ENCODE results near the gene PREX1. TPM values are rescaled to one million over a fixed set of nuclear protein-coding genes. Genes with fewer than 3 reads are reported as not detected.
A peak's percentile ranks its signal among the peaks of the same experiment; 100 is the strongest.

PREX1 gene
- total RNA-seq, 2 donors from 2014 or later, result 96.1 to 111 TPM

GRCh38 chr20:48642105-48642880 lies 185.5 kb downstream of the PREX1 start:
- Mint-ChIP-seq H3K4me1 (peaks cover 9% of the 10 kb centered on the region), H3K27me3 (no peaks in the 10 kb centered on the region), H3K36me3 (ENCODE audit: low read depth) (peaks cover 96% of the 10 kb centered on the region), H3K4me3 (no peak overlapping the region), H3K9me3 (no peaks in the 10 kb centered on the region), H3K27ac (no peak overlapping the region)
- ATAC-seq (replicated peaks), result no peak

- no peak overlapping the region for H3K4me3 Mint-ChIP-seq
- H3K27ac Mint-ChIP-seq, result peak overlapping the region; percentile 83
- no peak for ATAC-seq (replicated peaks)
- peaks cover 7% of the 10 kb centered on the region for H3K4me1 Mint-ChIP-seq
- H3K9me3 Mint-ChIP-seq, result no peaks in the 10 kb centered on the region
- H3K36me3 Mint-ChIP-seq (ENCODE audit: low read depth), result peaks cover 92% of the 10 kb centered on the region
- H3K27me3 Mint-ChIP-seq, result no peaks in the 10 kb centered on the region
These were observed 186.9 kb downstream of the PREX1 start for GRCh38 chr20:48640871-48641270.

- ATAC-seq (replicated peaks), result no peak
- Mint-ChIP-seq H3K27me3 (no peaks in the 10 kb centered on the region), H3K4me1 (peaks cover 9% of the 10 kb centered on the region), H3K4me3 (no peak overlapping the region), H3K9me3 (no peaks in the 10 kb centered on the region), H3K27ac (peak overlapping the region; percentile 83), H3K36me3 (ENCODE audit: low read depth) (peaks cover 92% of the 10 kb centered on the region)
These were observed 187.9 kb downstream of the PREX1 start for GRCh38 chr20:48639899-48640298.

- Mint-ChIP-seq H3K9me3 (no peaks in the 10 kb centered on the region), H3K4me1 (peaks cover 14% of the 10 kb centered on the region), H3K27me3 (no peaks in the 10 kb centered on the region), H3K36me3 (ENCODE audit: low read depth) (peaks cover 92% of the 10 kb centered on the region), H3K27ac (peak overlapping the region; percentile 83), H3K4me3 (no peak overlapping the region)
- ATAC-seq (replicated peaks), result peak; percentile 88
These were observed 189.3 kb downstream of the PREX1 start for GRCh38 chr20:48638546-48638945.

- H3K27ac Mint-ChIP-seq, result peak overlapping the region; percentile 83
- peaks cover 14% of the 10 kb centered on the region for H3K4me1 Mint-ChIP-seq
- H3K36me3 Mint-ChIP-seq (ENCODE audit: low read depth), result peaks cover 93% of the 10 kb centered on the region
- no peak for ATAC-seq (replicated peaks)
- H3K27me3 Mint-ChIP-seq, result no peaks in the 10 kb centered on the region
- no peak overlapping the region for H3K4me3 Mint-ChIP-seq
- no peaks in the 10 kb centered on the region for H3K9me3 Mint-ChIP-seq
These were observed 190.3 kb downstream of the PREX1 start for GRCh38 chr20:48637461-48637860.

- no peaks in the 10 kb centered on the region for H3K27me3 Mint-ChIP-seq
- H3K27ac Mint-ChIP-seq, result no peak overlapping the region
- ATAC-seq (replicated peaks), result no peak
- H3K36me3 Mint-ChIP-seq (ENCODE audit: low read depth), result peaks cover 92% of the 10 kb centered on the region
- H3K4me3 Mint-ChIP-seq, result no peak overlapping the region
- no peaks in the 10 kb centered on the region for H3K9me3 Mint-ChIP-seq
- peaks cover 14% of the 10 kb centered on the region for H3K4me1 Mint-ChIP-seq
These were observed 191.5 kb downstream of the PREX1 start for GRCh38 chr20:48636301-48636700.

- H3K27me3 Mint-ChIP-seq, result no peaks in the 10 kb centered on the region
- H3K4me3 Mint-ChIP-seq, result no peak overlapping the region
- H3K4me1 Mint-ChIP-seq, result peaks cover 14% of the 10 kb centered on the region
- H3K36me3 Mint-ChIP-seq (ENCODE audit: low read depth), result peaks cover 92% of the 10 kb centered on the region
- no peaks in the 10 kb centered on the region for H3K9me3 Mint-ChIP-seq
- ATAC-seq (replicated peaks), result peak; percentile 47
- peak overlapping the region; percentile 85 for H3K27ac Mint-ChIP-seq
These were observed 192.0 kb downstream of the PREX1 start for GRCh38 chr20:48635791-48636267.

- H3K9me3 Mint-ChIP-seq, result no peaks in the 10 kb centered on the region
- H3K36me3 Mint-ChIP-seq (ENCODE audit: low read depth), result peaks cover 91% of the 10 kb centered on the region
- H3K27ac Mint-ChIP-seq, result peak overlapping the region; percentile 85
- peaks cover 14% of the 10 kb centered on the region for H3K4me1 Mint-ChIP-seq
- no peak overlapping the region for H3K4me3 Mint-ChIP-seq
- no peak for ATAC-seq (replicated peaks)
- H3K27me3 Mint-ChIP-seq, result no peaks in the 10 kb centered on the region
These were observed 192.4 kb downstream of the PREX1 start for GRCh38 chr20:48635361-48635760.

- ATAC-seq (replicated peaks), result no peak
- peak overlapping the region; percentile 85 for H3K27ac Mint-ChIP-seq
- peaks cover 91% of the 10 kb centered on the region for H3K36me3 Mint-ChIP-seq (ENCODE audit: low read depth)
These were observed 193.2 kb downstream of the PREX1 start for GRCh38 chr20:48634641-48635040.

GRCh38 chr20:48633620-48634257 lies 194.1 kb downstream of the PREX1 start:
- H3K36me3 Mint-ChIP-seq (ENCODE audit: low read depth), result peaks cover 91% of the 10 kb centered on the region
- ATAC-seq (replicated peaks), result no peak
- H3K4me1 Mint-ChIP-seq, result peaks cover 14% of the 10 kb centered on the region
- no peaks in the 10 kb centered on the region for H3K27me3 Mint-ChIP-seq
- peak overlapping the region; percentile 82 for H3K27ac Mint-ChIP-seq
- H3K9me3 Mint-ChIP-seq, result no peaks in the 10 kb centered on the region
- no peak overlapping the region for H3K4me3 Mint-ChIP-seq

More at GRCh38 chr20:48634641-48635040, 193.2 kb downstream of the PREX1 start:
- H3K4me3 Mint-ChIP-seq, result no peak overlapping the region
- H3K27me3 Mint-ChIP-seq, result no peaks in the 10 kb centered on the region
- H3K4me1 Mint-ChIP-seq, result peaks cover 14% of the 10 kb centered on the region
- no peaks in the 10 kb centered on the region for H3K9me3 Mint-ChIP-seq

GRCh38 chr20:48632825-48633619 lies 194.8 kb downstream of the PREX1 start:
- H3K4me3 Mint-ChIP-seq, result no peak overlapping the region

GRCh38 chr20:48632017-48632824 lies 195.6 kb downstream of the PREX1 start:
- peaks cover 84% of the 10 kb centered on the region for H3K36me3 Mint-ChIP-seq (ENCODE audit: low read depth)
- no peak overlapping the region for H3K4me3 Mint-ChIP-seq
- H3K9me3 Mint-ChIP-seq, result no peaks in the 10 kb centered on the region
- H3K27ac Mint-ChIP-seq, result peak overlapping the region; percentile 82
- H3K4me1 Mint-ChIP-seq, result peaks cover 12% of the 10 kb centered on the region
- no peaks in the 10 kb centered on the region for H3K27me3 Mint-ChIP-seq
- ATAC-seq (replicated peaks), result no peak

More at GRCh38 chr20:48632825-48633619, 194.8 kb downstream of the PREX1 start:
- H3K4me1 Mint-ChIP-seq, result peaks cover 12% of the 10 kb centered on the region
- H3K9me3 Mint-ChIP-seq, result no peaks in the 10 kb centered on the region
- H3K36me3 Mint-ChIP-seq (ENCODE audit: low read depth), result peaks cover 90% of the 10 kb centered on the region
- ATAC-seq (replicated peaks), result no peak
- H3K27ac Mint-ChIP-seq, result peak overlapping the region; percentile 82
- H3K27me3 Mint-ChIP-seq, result no peaks in the 10 kb centered on the region

GRCh38 chr20:48631114-48632016 lies 196.4 kb downstream of the PREX1 start:
- H3K36me3 Mint-ChIP-seq (ENCODE audit: low read depth), result peaks cover 84% of the 10 kb centered on the region
- H3K27ac Mint-ChIP-seq, result no peak overlapping the region
- peaks cover 14% of the 10 kb centered on the region for H3K4me1 Mint-ChIP-seq
- ATAC-seq (replicated peaks), result no peak
- no peaks in the 10 kb centered on the region for H3K27me3 Mint-ChIP-seq
- H3K4me3 Mint-ChIP-seq, result no peak overlapping the region
- H3K9me3 Mint-ChIP-seq, result no peaks in the 10 kb centered on the region
